GM12878 (cell line): ENCODE measurements around the gene SPART.

Experiments used
- FOXM1 ChIP-seq: IDR thresholded peaks from 2 replicates; pipeline ENCODE4 v1.6.1; 2012; ENCODE audit warnings: low read depth, mild to moderate bottlenecking, inconsistent platforms, low read length, moderate library complexity
- POLR2A ChIP-seq: IDR thresholded peaks from 2 replicates; pipeline ENCODE4 v1.6.1; 2011; ENCODE audit warnings: low read depth, mild to moderate bottlenecking, low read length

DNA sequence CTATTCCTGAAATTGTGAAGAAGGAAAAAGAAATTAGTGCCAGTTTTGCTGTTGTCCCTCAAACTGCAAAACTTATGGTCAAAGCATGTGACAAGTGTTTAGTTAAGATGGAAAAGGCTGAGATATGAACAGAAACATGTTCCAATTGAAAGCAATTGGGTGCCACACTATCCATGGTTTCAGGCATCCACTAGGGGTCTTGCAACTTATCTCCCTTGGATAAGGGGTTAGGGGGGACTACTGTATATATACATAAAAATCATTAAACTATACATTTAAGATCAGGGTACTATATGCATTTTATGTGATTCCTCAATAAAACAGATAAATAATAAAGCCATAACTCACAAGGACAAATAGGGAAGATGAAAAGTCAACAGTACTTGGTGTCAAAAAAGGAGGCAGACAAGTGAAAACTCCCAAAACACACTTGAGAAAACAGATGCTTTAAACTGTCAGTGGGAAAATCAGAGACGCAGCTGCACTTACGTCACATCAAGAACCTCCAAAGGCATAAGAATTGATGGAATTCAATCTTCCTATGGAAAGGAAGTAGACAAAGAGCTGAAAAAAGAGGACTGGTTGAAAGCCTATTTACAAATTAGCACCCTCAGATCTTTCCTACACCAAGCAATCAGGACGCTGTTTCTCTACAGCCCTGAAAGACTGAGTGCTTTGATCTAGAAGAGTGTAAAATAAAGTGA is 8.1 kb downstream of the SPART start:
- no peak for TF ChIP-seq FOXM1
- no peak for TF ChIP-seq POLR2A
